HG03175 (cell line): ENCODE data around the gene SCD5.

Experiments used
- ATAC-seq: cut with Tn5 transposase; IDR thresholded peaks from one replicate; pipeline ENCODE4 v1.9.1; 2021; ENCODE audit warnings: mild to moderate bottlenecking, moderate library complexity; ENCODE audit not compliant: unreplicated experiment

The SCD5 gene

DNA sequence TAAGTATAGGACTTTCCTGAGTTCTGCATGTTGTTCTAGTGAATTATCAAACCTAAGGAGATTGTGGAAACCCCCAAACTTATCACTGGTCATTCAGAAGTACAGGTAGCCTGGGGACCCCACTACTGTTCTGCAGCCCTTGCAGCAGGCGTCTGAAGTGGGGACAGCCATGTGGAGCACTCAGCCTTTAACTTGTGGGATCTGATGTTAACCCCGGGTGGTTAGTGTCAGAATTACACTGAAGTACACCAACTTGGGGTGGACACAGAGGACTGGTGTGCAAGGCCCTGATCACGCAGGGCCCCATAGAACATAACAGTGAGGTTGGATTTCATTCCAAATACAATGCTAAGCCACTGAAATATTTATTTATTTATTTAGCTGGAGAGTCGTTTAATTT is 103.7 kb downstream of the SCD5 start:
- no peak for ATAC-seq

DNA sequence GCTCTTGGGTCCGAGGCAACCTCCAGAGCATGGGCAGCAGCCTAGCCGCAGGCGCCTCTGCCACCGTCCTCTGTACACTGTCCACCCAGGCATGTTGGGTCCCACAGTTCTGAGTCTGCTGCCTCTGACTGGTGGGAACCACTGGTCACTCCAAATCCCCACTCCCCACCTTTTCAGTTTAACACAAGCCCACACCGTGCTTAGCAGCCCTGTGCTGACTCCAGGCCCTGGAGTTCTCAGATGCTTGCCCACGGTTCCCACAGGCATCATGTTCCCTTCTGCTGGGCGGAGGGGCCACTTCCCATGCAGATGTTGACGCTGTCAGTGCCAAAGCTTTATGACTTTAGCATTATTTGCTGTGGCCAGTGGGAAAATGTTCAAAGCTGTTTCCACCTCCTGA is 104.5 kb downstream of the SCD5 start:
- ATAC-seq = no peak

DNA sequence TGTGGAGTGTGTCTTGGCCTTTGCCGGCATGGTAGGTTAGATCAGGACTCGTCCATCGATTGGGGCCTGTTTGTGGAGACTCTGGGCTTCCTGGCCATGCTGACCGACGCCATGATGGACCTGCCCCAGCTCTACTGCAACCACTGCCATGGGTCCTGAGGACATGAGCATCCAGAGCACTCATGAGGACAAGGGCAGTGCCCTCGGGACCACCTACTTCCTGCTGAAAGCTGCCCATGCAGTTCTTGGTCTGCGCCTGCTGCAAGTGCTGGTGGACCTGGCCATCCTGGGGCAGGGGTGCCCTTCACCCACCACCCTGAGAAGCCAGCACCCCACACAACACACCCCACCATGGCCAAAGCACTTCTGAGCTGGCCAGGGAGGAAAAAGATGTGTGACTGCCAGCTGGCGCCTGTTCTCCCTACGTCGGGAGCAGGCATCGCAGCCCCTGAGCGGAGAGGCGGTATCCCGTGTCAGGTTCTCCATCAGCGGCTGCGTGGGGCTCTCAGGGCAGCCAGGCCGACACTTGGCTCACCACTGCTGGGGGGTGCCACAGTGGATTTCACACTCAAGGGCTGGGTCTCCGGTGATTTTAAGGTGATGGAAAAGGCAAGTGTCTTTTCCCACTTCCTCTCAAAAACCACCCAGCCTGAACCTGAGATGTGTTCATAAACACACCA is 106.4 kb downstream of the SCD5 start:
- ATAC-seq = no peak

DNA sequence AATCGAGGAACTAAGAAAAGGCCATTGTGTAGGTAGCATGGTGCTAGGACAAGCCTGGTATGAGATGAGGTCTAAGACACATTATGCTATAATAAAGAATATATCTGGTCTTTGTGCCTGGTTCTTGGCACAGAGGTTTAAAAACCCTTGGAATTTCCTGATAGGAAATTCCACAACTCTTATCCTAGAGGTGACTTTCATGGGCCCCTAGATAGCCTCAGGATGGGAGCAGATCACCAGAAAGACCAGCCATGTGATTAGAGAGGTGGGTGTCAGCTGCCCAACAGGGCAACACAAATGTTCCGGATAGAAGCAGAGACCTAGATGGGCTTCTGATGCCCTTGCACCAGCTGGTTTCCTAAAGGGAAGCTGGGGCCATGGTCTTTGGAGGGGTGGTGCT is 107.2 kb downstream of the SCD5 start:
- ATAC-seq = no peak

DNA sequence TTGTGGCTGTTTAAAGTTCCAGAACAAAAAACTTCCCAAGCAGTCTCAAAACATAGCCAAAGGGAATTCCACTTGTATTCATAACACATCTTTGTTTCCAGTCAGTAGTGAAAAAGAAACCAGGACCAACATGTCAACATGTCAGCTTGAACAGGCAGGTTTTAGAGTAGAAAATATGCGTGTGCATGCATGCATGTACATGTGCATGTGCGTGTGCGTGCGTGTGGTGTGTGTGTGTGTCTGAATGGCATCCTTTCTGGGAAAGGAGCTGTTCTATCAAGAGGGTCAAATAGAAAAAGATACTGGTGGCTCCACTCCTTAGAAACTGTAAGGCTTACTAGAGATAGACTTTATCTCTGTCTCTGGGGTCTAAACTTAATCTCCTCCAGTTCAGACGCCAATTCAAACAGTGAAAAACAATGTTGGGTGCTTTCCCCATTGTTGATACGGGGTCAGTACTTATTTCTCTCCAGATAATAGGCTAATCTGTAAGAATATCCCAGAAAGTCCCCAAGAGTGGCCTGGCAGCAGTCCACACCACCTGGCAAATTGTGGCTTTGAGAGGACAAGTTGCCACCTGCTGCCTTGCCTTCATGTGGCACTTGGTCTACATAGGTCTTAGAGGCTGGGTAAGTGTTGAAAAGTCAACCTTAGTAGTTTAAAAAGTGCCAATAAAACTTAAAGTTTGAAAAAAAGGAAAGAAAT is 110.4 kb downstream of the SCD5 start:
- no peak for ATAC-seq

DNA sequence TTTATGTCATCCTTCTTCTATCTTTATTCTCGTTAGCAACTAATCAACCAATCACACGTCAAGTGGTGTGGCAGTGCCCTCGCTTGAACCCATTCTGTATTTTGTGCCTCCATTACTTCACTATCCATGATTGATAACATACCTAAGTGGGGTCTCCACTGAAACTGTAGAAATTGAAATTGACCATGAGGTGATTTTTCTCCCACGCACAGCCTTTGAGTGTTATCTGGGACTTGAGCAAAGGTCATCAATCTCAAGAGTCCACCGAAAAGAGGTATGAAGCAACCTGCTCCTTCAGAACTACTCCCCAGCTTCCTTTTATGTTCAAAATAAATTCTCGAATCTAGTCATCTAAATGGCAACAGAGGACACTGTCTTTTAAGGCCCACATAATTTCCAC is 111.1 kb downstream of the SCD5 start:
- no peak for ATAC-seq

DNA sequence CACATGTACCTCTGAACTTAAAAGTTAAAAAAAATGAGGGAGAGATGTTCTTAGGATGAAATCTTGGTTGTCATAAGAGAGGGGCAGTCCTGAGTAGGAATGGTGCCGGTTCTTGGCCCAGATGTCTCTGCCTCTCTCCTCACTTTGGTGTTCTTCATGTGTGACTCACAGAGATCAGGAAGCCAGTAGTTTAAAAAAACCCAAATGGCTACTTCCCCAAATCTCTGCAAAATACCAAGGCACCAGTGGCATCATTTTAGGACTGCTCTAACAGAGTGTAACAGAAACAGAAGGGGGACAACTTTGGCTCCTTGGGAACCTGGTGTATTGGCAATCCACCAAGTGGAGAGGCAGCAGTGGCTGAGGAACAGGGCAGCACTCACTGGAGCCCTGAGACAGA is 116.8 kb downstream of the SCD5 start:
- no peak for ATAC-seq

DNA sequence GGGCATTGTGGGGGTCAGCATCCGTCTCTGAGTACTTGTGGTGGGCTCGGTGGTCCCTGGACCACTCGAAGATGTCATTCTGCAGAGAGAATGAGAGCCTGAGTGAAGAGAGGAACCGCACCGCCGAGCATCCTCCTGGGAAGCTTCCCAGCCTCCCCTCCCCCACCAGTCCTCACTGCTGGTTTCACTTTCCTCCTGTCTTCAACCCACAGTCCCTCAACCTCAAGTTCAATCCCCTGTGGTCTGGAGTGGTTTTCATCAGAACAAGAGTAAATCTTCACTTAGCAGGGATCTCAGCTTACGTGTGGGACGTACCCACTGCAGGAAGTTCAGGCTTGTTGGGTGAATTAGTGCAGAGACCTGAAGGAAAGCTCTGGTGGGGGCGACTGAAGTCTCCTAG is 117.8 kb downstream of the SCD5 start:
- no peak for ATAC-seq

DNA sequence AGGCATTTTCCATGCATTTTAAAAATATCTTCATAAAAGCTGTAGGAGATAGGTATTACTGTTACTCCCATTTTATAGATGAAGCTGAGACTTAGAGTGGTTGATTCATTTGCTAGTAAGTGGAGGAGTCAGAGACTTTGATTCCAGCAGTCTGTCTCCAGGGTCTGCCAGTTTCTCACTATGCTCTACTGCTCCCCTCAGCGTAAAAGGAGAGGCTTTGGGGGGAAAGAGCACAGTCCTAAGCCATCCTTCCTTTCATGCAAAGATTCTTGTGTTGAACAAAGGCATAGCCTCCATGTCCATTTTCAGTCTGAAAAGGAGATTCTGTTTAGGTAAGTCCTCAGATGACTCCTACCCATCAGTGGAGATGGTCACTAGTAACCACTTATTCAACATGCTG is 119.1 kb downstream of the SCD5 start:
- no peak for ATAC-seq

DNA sequence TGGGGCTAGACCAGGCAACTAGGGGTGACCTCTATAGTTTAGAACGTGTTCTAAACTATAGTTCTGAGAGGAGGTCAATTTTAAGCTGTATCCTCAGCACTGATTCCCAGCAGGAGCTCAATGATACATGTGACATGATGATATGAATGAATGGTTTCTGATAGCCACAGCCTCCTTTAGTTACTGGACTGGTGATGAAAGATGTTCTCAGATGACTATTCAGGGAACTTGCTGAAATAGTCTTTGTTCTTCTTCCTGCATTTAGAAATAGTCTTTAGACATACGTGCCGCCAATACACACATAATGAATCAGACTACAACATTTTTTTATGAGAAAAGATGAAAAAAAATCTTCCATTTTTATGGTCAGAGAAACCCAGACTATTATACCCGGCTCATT is 120.5 kb downstream of the SCD5 start:
- ATAC-seq = no peak

DNA sequence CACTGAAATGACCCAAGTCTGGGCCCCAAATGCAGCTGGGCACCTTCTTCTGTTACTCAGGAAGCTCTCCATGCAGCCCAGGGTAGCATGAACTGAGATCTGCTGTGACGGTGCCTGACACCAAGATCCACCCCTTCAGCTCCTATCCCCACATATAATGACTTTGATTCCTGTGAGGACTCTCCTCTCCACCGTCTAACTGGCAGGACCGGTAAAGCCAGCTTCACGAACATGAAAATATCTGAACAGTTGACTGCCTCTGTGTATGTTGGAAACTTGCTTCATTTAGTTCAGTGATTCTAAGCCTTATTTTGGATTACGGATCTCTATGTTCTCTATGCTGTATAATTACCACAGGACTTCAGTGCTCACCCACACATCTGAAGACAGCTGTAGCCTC is 121.3 kb downstream of the SCD5 start:
- no peak for ATAC-seq

DNA sequence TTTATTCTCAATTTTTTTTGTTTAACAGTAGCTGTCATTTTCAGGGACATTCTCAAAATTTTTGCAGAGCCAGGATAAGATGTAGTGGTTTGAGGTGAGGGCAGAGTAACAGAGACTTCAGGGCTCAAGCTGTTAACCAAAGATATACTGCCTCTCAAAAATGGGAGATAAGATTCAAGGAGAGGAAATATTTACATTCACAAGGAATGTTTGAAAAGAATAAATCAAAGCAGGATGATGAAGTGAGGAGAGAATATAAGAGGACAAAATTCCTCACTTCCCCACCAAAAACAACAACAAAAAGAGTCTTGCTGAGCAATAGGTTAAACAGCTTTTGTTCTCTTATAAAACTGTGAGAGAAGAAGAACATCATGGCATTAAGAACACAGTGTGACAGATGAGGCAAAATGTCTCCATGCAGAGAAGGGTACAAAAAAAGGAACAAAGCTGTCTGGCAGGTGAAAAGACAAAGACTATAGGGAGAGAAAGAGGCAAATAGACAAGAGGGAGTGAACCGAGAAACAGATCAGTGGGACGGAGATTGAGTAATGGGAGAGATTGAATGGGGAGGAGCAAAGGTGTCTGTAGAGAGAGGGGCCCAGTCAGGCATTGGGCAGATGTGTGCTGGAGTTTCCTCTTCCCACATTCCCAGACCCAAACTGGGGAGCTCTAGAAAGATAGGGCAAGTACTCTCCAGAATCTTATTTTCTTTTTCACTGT is 130.7 kb downstream of the SCD5 start:
- no peak for ATAC-seq

DNA sequence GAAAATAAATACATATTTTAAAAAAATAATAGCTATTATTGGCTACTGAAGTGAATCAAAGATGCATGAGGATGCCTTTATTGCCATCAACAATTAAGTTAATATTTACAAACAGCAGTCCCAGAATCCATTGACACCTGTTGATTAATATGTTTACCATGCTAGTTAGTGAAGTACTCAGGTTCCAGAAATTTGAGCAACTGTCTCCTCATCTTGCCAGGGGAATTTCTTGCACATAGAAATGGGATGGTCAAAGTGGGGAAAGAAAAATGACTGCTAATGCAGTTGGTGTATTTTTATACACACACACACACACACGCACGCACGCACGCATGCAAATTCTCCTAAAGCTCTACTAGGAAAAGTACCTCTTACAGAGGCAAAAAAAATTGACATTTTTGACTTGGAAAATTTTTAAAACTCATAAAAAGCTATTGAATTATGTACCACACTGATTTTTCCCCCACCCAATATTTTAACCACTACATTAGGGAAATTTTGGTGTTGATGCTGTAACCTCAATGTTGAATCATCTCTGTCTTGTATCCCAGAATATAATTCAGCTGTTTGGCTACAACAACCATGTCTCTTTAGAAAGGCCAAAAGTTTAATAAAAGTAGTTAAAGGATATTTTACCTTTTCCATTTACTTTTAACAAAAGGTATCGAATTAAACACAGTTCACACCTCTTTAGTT is 131.5 kb downstream of the SCD5 start:
- no peak for ATAC-seq

DNA sequence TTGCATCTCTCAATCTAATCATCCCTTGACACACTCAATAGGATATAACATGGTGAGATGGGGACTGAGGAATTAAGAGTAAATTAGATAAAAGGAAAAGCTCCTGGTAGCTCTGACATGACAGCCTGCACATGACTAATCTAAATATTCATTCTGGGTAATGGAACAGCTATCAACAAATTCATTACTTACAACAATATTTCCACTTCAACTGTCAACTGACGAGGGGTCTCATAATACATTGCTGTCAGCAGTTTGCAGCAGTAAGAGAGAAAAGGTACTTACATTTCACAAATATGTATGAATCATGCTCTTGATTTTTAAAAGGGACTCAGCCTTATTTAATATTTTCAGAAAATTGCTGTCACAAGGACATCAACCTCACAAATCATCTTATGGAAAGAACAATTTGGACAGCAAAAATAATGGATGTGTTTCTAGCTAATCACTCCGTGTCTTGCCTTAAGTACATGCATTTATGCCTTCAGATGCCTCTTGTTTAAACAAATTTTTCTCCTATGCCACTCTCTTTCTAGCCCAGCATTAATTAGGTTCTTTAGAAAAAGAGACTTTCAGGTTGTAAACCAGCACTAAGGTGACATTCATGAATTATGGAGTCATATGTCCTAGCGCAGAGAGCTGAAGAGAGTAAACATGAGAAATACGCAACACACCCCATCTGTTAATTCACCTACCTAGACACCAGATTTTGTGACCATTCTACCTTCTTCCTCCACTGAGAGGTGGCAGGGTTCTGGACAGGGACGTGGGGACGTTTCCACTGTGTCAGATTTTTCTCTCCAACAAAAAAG is 137.2 kb downstream of the SCD5 start:
- ATAC-seq = no peak

DNA sequence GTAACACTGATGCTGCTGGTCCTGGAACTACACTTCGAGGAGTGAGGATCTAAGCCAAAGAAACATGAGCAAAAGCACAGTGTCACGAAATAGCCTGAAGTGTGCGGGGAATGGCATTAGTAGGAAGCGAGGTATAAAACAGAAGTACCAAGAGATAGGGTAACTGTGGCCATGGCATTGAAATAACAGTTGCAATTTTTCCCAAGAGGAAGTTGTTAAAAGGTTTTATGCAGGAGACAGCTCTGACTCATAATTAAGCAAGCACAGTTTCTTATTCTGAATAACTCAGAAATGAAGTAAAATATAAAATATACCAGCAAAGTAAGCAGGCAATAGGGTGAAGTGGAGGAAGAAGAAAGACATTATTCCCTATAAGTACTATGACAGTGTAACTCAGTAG is 146.5 kb downstream of the SCD5 start:
- no peak for ATAC-seq

DNA sequence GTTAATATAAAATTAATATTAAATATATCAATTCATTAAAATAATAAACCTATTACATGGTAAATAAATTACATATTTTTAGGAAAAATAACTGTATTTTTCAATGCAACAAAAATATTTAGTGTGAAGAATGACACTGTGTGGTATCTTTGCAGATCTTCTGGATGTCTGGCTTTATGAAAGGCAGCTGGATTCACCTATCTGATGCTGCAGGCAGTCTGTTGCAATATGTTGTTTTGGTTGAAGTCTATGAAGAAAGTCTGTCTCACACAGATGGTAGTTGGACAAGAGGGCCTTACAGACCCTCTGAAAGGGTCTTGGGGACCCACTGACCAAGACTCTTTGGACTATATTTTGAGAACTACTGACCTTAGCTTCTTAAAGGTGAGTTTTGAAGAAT is 147.7 kb downstream of the SCD5 start:
- ATAC-seq = no peak

DNA sequence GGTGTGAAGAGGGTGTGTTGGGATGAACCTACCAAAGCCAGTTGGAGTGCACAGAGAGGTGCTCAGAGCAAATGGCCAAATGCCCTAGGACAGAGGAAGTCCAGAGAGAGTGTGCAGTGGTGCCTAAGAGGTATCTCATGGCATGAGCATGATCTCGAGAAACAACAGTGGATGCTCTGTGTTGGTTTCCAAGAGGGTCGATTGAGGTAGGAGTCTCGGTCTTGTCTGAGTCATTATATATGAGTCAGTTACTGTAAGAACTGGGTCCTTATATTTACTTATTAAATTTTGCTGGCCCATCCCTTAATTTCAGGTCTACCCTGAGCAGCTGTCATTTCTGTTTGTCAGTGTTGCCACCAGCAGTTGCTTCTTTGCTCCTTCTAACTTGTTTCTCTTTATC is 150.2 kb downstream of the SCD5 start:
- no peak for ATAC-seq

DNA sequence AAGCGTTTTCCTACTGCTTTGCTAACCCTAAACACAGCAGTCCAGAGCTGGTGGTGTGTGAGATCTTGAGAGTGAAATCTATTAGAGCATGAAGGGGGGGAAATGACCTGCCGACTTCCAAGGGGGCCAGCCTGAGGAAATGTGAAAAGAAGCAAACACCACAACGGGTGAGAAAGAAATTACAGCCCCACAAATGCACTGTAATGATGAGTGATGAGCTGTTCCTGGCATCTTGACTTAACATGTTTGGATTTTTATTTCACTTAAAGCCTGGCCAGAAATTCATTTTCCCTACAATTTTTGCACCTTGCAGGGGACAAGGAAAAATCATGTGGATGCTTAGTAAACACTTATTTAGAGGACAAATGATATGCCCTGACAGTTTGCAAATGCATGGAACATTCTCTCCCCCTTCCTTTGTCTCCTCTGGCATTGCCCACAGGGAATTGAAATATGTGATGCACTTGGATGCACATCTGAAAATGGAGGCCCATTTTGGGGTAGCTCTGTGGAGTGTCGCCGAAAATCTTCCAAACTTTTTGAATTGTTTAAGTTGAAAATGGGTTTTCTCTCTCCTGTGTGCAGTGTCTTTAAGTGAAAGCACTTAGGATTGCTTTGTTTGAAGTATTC is 152.5 kb downstream of the SCD5 start:
- no peak for ATAC-seq

DNA sequence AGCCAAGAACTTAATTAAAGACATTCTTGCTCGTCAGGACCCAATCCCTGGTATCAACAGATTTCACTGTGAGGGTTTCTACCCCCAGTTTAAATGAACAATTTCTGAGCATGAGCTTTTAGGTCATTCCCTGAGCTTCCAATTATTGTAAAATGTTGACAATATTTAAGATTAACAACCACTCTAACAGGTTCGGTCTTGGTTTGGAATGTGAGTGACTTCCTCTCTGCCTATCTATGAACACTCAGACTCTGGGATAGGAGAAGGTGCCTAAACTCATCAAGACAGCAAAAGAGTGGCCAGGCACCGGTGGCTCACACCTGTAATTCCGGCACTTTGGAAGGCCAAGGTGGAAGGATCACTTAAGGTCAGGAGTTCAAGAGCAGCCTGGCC is 153.9 kb downstream of the SCD5 start:
- ATAC-seq = no peak

DNA sequence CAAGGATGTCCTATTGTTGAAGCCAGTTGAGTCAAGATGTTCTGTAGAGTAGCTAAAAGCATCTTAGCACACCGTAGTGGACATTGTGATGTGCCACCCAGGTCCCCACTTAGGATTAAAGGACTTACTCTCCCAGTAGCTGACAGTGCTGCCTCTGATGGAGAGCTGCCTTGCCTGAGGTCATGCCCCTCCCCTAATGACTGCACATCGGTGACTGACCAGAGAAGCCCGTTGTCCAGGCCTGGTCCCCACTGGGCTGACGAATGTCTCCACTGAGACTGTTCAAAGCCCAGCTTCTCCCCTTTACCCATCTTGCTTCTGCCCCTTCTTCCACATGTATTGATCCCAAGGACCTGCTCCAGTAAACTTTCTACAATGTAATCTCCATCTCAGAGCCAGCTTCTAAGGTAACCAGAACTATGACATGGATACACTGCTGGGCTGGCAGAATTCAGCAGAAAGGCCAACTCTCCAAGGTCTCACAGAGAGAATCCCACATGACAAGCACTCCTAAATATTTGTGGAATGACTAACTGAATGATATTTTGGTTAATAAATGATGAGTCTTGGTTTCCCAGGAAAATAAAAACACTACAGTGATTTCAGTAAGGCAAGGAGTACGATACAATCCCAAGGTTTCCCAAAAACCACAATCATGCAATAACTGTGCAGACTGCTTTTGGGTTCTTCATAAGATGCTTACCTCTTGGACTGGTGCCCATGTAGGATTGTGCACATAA is 154.4 kb downstream of the SCD5 start:
- ATAC-seq = no peak
